ENCODE measurements around the gene STRADB.

DNA sequence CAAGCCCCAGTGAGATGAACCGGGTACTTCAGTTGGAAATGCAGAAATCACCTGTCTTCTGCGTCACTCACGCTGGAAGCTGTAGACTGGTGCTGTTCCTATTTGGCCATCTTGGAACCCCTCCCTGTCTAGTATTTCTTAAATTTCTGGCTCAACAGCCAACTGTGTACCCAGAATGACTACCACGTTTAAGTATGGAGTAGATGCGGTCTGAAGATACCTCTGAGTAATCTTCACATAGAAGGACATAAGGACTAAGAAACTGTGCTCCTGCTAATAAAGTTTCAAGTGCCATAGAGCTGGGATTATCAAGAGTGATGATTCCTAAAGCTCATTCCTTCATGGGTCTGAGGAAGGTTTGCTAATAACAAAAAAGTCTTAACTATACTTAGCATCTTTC is 20.7 kb upstream of the STRADB start:
- TF ChIP-seq, protein P1, sequence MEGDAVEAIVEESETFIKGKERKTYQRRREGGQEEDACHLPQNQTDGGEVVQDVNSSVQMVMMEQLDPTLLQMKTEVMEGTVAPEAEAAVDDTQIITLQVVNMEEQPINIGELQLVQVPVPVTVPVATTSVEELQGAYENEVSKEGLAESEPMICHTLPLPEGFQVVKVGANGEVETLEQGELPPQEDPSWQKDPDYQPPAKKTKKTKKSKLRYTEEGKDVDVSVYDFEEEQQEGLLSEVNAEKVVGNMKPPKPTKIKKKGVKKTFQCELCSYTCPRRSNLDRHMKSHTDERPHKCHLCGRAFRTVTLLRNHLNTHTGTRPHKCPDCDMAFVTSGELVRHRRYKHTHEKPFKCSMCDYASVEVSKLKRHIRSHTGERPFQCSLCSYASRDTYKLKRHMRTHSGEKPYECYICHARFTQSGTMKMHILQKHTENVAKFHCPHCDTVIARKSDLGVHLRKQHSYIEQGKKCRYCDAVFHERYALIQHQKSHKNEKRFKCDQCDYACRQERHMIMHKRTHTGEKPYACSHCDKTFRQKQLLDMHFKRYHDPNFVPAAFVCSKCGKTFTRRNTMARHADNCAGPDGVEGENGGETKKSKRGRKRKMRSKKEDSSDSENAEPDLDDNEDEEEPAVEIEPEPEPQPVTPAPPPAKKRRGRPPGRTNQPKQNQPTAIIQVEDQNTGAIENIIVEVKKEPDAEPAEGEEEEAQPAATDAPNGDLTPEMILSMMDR (IDR thresholded peaks at IDR 0.05; ENCODE audit: poor library complexity), result no peak
- no peak for TF ChIP-seq EZH2 (IDR thresholded peaks at IDR 0.05; ENCODE audit: borderline replicate concordance)
- TF ChIP-seq EZH2phosphoT487 (IDR thresholded peaks at IDR 0.05; ENCODE audit: low read depth, severe bottlenecking, unreplicated experiment), result no peak
